ENCODE data around the gene CSF2. TPM values are rescaled to one million over a fixed set of nuclear protein-coding genes. Genes with fewer than 3 reads are reported as not detected.

The CSF2 gene
- total and polyA plus RNA-seq, 2 donors (not counting 1 experiment from before 2014, with no cell fraction given), result not detected

- no peak within 1 kb of the TSS for H3K27ac Mint-ChIP-seq
- ATAC-seq (ENCODE audit: low read depth), result no peak
- Histone ChIP-seq H3K27ac (ENCODE audit: low read length in 2 of 2) (no peak within 1 kb of the TSS), H3K79me2 (ENCODE audit: control insufficient read depth, insufficient read depth, low read length) (no peaks in the 10 kb centered on the region), H3K27me3 (replicated peaks in 1 of 4; ENCODE audit: control extremely low read depth in 1 of 4, control insufficient read depth in 3 of 4, insufficient read depth in 4 of 4, low read length in 3 of 4) (no peaks in the 10 kb centered on the region), H3K9me3 (ENCODE audit: control extremely low read depth in 1 of 3, control insufficient read depth in 2 of 3, insufficient read depth in 1 of 3, low read length in 2 of 3) (no peaks in the 10 kb centered on the region), H3K4me2 (replicated peaks; ENCODE audit: low read depth, low read length, poor library complexity, severe bottlenecking) (no peak within 1 kb of the TSS), H3K4me3 (ENCODE audit: control extremely low read depth in 1 of 5, extremely low read depth in 1 of 5, insufficient read depth in 1 of 5, low read depth in 2 of 5, low read length in 4 of 5) (no peak within 1 kb of the TSS), H3K4me1 (ENCODE audit: control insufficient read depth in 2 of 2, insufficient read depth in 2 of 2, low read length in 2 of 2) (peaks cover 0 to 7% of the 10 kb centered on the region in 2 donors), H3K36me3 (replicated peaks in 1 of 2; ENCODE audit: control extremely low read depth in 1 of 2, control insufficient read depth in 1 of 2, extremely low read depth in 1 of 2, insufficient read depth in 2 of 2, low read length in 1 of 2) (no peaks in the 10 kb centered on the region), H4K20me1 (ENCODE audit: control insufficient read depth, insufficient read depth, low read length, poor library complexity, severe bottlenecking) (no peaks in the 10 kb centered on the region), H2AFZ (ENCODE audit: insufficient read depth, low read depth, low read length, poor library complexity, severe bottlenecking) (no peak within 1 kb of the TSS), H3K9ac (ENCODE audit: low read length) (no peak within 1 kb of the TSS)
- ChIA-PET CTCF (interaction anchor here (0.7 to 4.7 kb wide), 4 partner anchors 13 to 471 kb away, joined by 3 to 70 read pairs (median 4); no protein-coding TSS in a partner anchor), POLR2A (no interaction called here)
- no peak for DNase-seq
- intact Hi-C loops (cut with micrococcal nuclease), result loop anchor here (5.0 kb wide), 1 partner anchor 638 kb away; no protein-coding TSS in a partner anchor
- no peak within 1 kb of the TSS for H3K4me3 Mint-ChIP-seq
- no peak for TF ChIP-seq CTCF (IDR thresholded peaks at IDR 0.05)
- no peak for TF ChIP-seq EZH2 (IDR thresholded peaks at IDR 0.05; ENCODE audit: borderline replicate concordance, insufficient read depth, low read depth, low read length, poor library complexity, severe bottlenecking)
- no peaks in the 10 kb centered on the region for H3K9me3 Mint-ChIP-seq (ENCODE audit: insufficient read depth)
- 86% methylated on average over 14 of the region's 16 CpGs for WGBS (ENCODE audit: insufficient coverage)
- H3K27me3 Mint-ChIP-seq, result peaks cover 3% of the 10 kb centered on the region
- H3K4me1 Mint-ChIP-seq, result peaks cover 3% of the 10 kb centered on the region
Observed at GRCh38 chr5:132060501-132061161, 13.0 kb upstream of the CSF2 start, which contains the start of gene IL3. Gene IL3, plus strand, starts transcription at chr5:132060655. Its CDS starts 52 bp downstream, at chr5:132060707.

Measured in B cell (primary cell).